B cell (primary cell): ENCODE data around the gene OCA2.

ENCODE experiments used
- CTCF ChIP-seq: fragments of 200-600 bp; IDR thresholded peaks from one replicate; pipeline ENCODE4 v1.8.0; 2022; ENCODE audit warnings: antibody characterized with exemption, mild to moderate bottlenecking
- EZH2 ChIP-seq: IDR thresholded peaks from 2 replicates; pipeline ENCODE4 v1.6.1; 2012; ENCODE audit warnings: borderline replicate concordance, low read depth, mild to moderate bottlenecking, moderate library complexity, low read length; ENCODE audit not compliant: insufficient read depth, poor library complexity, severe bottlenecking

GRCh38 chr15:28098766-28099554 lies at the start of gene OCA2:
- TF ChIP-seq CTCF, result peak; percentile 37
- peak; percentile 40 for TF ChIP-seq EZH2
